ENCODE results near the gene GNAS-AS1. TPM values are rescaled to one million over a fixed set of nuclear protein-coding genes. Genes with fewer than 3 reads are reported as not detected.

The GNAS-AS1 gene
- total and polyA plus RNA-seq, 2 of the 8 experiments (the other 6 are each of a cell fraction or from before 2014, with no cell fraction given): 4.7 to 13.7 TPM

GRCh38 chr20:58810116-58810878, 40.4 kb downstream of the GNAS-AS1 start:
- H3K9ac ChIP-seq (replicated peaks in 1 of 4; ENCODE audit: extremely low read depth in 1 of 4, low read depth in 3 of 4, low read length in 3 of 4): no peak overlapping the region
- H2AK5ac ChIP-seq (ENCODE audit: low read depth, low read length): peak overlapping the region; percentile 71
- no peak overlapping the region for H3K4me2 ChIP-seq (ENCODE audit: insufficient read depth in 1 of 2, low read depth in 2 of 2, low read length in 2 of 2)
- H2BK15ac ChIP-seq (ENCODE audit: low read length): 0 out of 2 replicates have a peak overlapping the region, but pooled peaks have one; percentile 16
- H3K36me3 ChIP-seq (ENCODE audit: control insufficient read depth in 2 of 4, insufficient read depth in 4 of 4, low read length in 3 of 4): no peaks in the 10 kb centered on the region; a peak in 1 of 8 replicates
- H2BK120ac ChIP-seq (replicated peaks; ENCODE audit: low read depth, low read length): no peak overlapping the region
- H2BK20ac ChIP-seq (ENCODE audit: low read length): 0 out of 2 replicates have a peak overlapping the region, but pooled peaks have one; percentile 80
- H3K79me1 ChIP-seq (ENCODE audit: low read depth, low read length): no peaks in the 10 kb centered on the region
- H3K4ac ChIP-seq (replicated peaks; ENCODE audit: insufficient read length, low read depth, low read length): no peak overlapping the region
- TF ChIP-seq SAP30 (IDR thresholded peaks at IDR 0.05; ENCODE audit: insufficient read depth, insufficient replicate concordance, low read length): no peak
- no peak for TF ChIP-seq SUZ12 (IDR thresholded peaks at IDR 0.05; ENCODE audit: low read length)
- TF ChIP-seq HDAC2 (IDR thresholded peaks at IDR 0.05; ENCODE audit: borderline replicate concordance in 1 of 2, low read depth in 2 of 2, low read length in 2 of 2): no peak
- TF ChIP-seq RFX5 (IDR thresholded peaks at IDR 0.05; ENCODE audit: borderline replicate concordance, low read depth, low read length): no peak
- no peak for TF ChIP-seq RNF2 (IDR thresholded peaks at IDR 0.05; ENCODE audit: borderline replicate concordance, low read depth, low read length, missing control alignments, poor library complexity, severe bottlenecking)
- TF ChIP-seq SP1 (IDR thresholded peaks at IDR 0.05; ENCODE audit: low read depth, low read length): no peak
- DNase-seq (ENCODE audit: low read depth in 1 of 2, low spot score in 2 of 2) (no peak), FAIRE-seq (no peak)
- H3K79me2 ChIP-seq (ENCODE audit: control insufficient read depth in 1 of 2, insufficient read depth in 2 of 2, low read length in 2 of 2): no peaks in the 10 kb centered on the region
- H2BK12ac ChIP-seq (ENCODE audit: low read depth, low read length): peak overlapping the region; percentile 60; the same call in 1 of the 2 replicates
- WGBS, 2 experiments (ENCODE audit: extremely low coverage in 1 of 2, insufficient coverage in 1 of 2, insufficient read length in 1 of 2, insufficient replicate concordance in 2 of 2, low coverage in 1 of 2, low lambda C conversion rate in 2 of 2, missing lambda C conversion rate in 1 of 2): 93% methylated on average over 18 of the region's 19 CpGs; no CpG with 5 or more reads in 1 of the 2 experiments
- H3K14ac ChIP-seq (ENCODE audit: insufficient read length): no peak overlapping the region
- no peak overlapping the region for H2BK5ac ChIP-seq (ENCODE audit: low read depth, low read length)
- no peaks in the 10 kb centered on the region for H3K27me3 ChIP-seq (replicated peaks in 1 of 4; ENCODE audit: control insufficient read depth in 3 of 4, extremely low read depth in 1 of 4, insufficient read depth in 3 of 4, low read length in 3 of 4)
- POLR2A ChIA-PET (ENCODE audit: partially characterized antibody): interaction anchor here (1.1 to 9.9 kb wide), 2 partner anchors 14 to 31 kb away, joined by 3 to 119 read pairs; no protein-coding TSS in a partner anchor
- no peak overlapping the region; the same call in 1 of the 2 replicates for H4K8ac ChIP-seq (ENCODE audit: extremely low read depth, insufficient read depth, low read length)
- no peaks in the 10 kb centered on the region for H3K23me2 ChIP-seq (ENCODE audit: low read depth, low read length)
- H3K4me3 ChIP-seq (ENCODE audit: extremely low read depth in 1 of 4, insufficient read depth in 2 of 4, low read depth in 3 of 4, low read length in 4 of 4): no peak overlapping the region
- no peak overlapping the region for H2AFZ ChIP-seq (ENCODE audit: low read length)
- CTCF ChIA-PET (ENCODE audit: partially characterized antibody): interaction anchor here (1.2 to 1.4 kb wide), 3 partner anchors 10 to 159 kb away, joined by 3 read pairs; partner anchors contain the start of gene STX16
- H3K4me1 ChIP-seq (replicated peaks in 1 of 4; ENCODE audit: control insufficient read depth in 3 of 4, insufficient read depth in 4 of 4, low read length in 3 of 4): no peaks in the 10 kb centered on the region; a peak in 1 of 7 replicates
- no peak overlapping the region for H4K91ac ChIP-seq (replicated peaks; ENCODE audit: insufficient read length, low read length)
- H4K20me1 ChIP-seq (replicated peaks in 1 of 2; ENCODE audit: control insufficient read depth in 1 of 2, insufficient read depth in 2 of 2, low read length in 2 of 2): peaks cover 0 to 4% of the 10 kb centered on the region in 2 experiments
- H3K18ac ChIP-seq (ENCODE audit: extremely low read depth, low read length): no peak overlapping the region
- H3K27ac ChIP-seq (ENCODE audit: low read depth, low read length): no peak overlapping the region
- no peaks in the 10 kb centered on the region for H3K9me3 ChIP-seq (ENCODE audit: insufficient read depth in 2 of 2, low read depth in 1 of 2, low read length in 1 of 2)
- H4K5ac ChIP-seq (ENCODE audit: insufficient read length, low read depth, low read length): no peak overlapping the region
- H3K23ac ChIP-seq (ENCODE audit: insufficient read length): no peak overlapping the region
- H3K56ac ChIP-seq (replicated peaks; ENCODE audit: insufficient read length, low read depth, low read length): no peak overlapping the region
